ENCODE results near the gene JPH3. TPM values are rescaled to one million over a fixed set of nuclear protein-coding genes. Genes with fewer than 3 reads are reported as not detected.

Gene JPH3
- polyA plus RNA-seq, 3 donors, result not detected

GRCh38 chr16:87618216-87618615 is 15.9 kb downstream of the JPH3 start:
- H3K4me1 Mint-ChIP-seq, result no peaks in the 10 kb centered on the region
- Histone ChIP-seq H3K4me2 (replicated peaks; ENCODE audit: extremely low read depth, low read length, poor library complexity, severe bottlenecking) (no peak overlapping the region), H3K4me3 (replicated peaks in 1 of 3; ENCODE audit: low read depth in 2 of 3, low read length in 3 of 3) (no peak overlapping the region), H3K4me1 (ENCODE audit: control insufficient read depth in 1 of 2, insufficient read depth in 2 of 2, low read length in 2 of 2) (no peaks in the 10 kb centered on the region), H3K9ac (ENCODE audit: insufficient read depth, low read length, poor library complexity, severe bottlenecking) (no peak overlapping the region), H3K27ac (ENCODE audit: low read depth in 1 of 2, low read length in 2 of 2) (no peak overlapping the region), H3K36me3 (replicated peaks in 1 of 2; ENCODE audit: control insufficient read depth in 1 of 2, insufficient read depth in 2 of 2, low read length in 2 of 2) (no peaks in the 10 kb centered on the region), H3K27me3 (ENCODE audit: control insufficient read depth in 2 of 2, insufficient read depth in 2 of 2, low read length in 2 of 2) (no peaks in the 10 kb centered on the region), H3K9me3 (replicated peaks in 1 of 2; ENCODE audit: control insufficient read depth in 1 of 2, insufficient read depth in 1 of 2, low read length in 2 of 2) (no peaks in the 10 kb centered on the region), H4K20me1 (ENCODE audit: insufficient read depth, low read length) (no peaks in the 10 kb centered on the region), H3K79me2 (ENCODE audit: insufficient read depth, low read length) (no peaks in the 10 kb centered on the region), H2AFZ (ENCODE audit: insufficient read depth, low read depth, low read length, poor library complexity, severe bottlenecking) (no peak overlapping the region)
- TF ChIP-seq CTCF (IDR thresholded peaks at IDR 0.05), result no peak
- no peak for DNase-seq
- peaks cover 0 to under 1% (median 0%) of the 10 kb centered on the region in 7 donors for H3K9me3 Mint-ChIP-seq
- H3K36me3 Mint-ChIP-seq, result no peaks in the 10 kb centered on the region
- no peak overlapping the region for H3K4me3 Mint-ChIP-seq
- WGBS (ENCODE audit: insufficient coverage), result 80% methylated on average over 12 of the region's 12 CpGs
- H3K27me3 Mint-ChIP-seq (ENCODE audit: low read depth in 3 of 3), result peaks cover 13 to 28% (median 14%) of the 10 kb centered on the region in 3 donors
- intact Hi-C loops (cut with micrococcal nuclease), result no loop called here
- no peak overlapping the region for H3K27ac Mint-ChIP-seq

GRCh38 chr16:87619360-87620200 is 17.3 kb downstream of the JPH3 start:
- intact Hi-C loops (cut with micrococcal nuclease), result no loop called here
- peaks cover 13 to 28% (median 21%) of the 10 kb centered on the region in 3 donors for H3K27me3 Mint-ChIP-seq (ENCODE audit: low read depth in 3 of 3)
- 65% methylated on average over 26 of the region's 26 CpGs for WGBS (ENCODE audit: insufficient coverage)

More at GRCh38 chr16:87619360-87620200, 17.3 kb downstream of the JPH3 start:
- no peaks in the 10 kb centered on the region for H3K36me3 Mint-ChIP-seq
- H3K9me3 ChIP-seq (replicated peaks in 1 of 2; ENCODE audit: control insufficient read depth in 1 of 2, insufficient read depth in 1 of 2, low read length in 2 of 2), result no peaks in the 10 kb centered on the region
- H3K36me3 ChIP-seq (replicated peaks in 1 of 2; ENCODE audit: control insufficient read depth in 1 of 2, insufficient read depth in 2 of 2, low read length in 2 of 2), result no peaks in the 10 kb centered on the region
- no peaks in the 10 kb centered on the region for H3K79me2 ChIP-seq (ENCODE audit: insufficient read depth, low read length)
- no peaks in the 10 kb centered on the region for H3K4me1 ChIP-seq (ENCODE audit: control insufficient read depth in 1 of 2, insufficient read depth in 2 of 2, low read length in 2 of 2)
- no peak overlapping the region for H3K9ac ChIP-seq (ENCODE audit: insufficient read depth, low read length, poor library complexity, severe bottlenecking)
- no peak overlapping the region for H3K27ac ChIP-seq (ENCODE audit: low read depth in 1 of 2, low read length in 2 of 2)
- H3K27ac Mint-ChIP-seq, result no peak overlapping the region
- no peak overlapping the region for H3K4me2 ChIP-seq (replicated peaks; ENCODE audit: extremely low read depth, low read length, poor library complexity, severe bottlenecking)
- H3K4me3 Mint-ChIP-seq, result no peak overlapping the region
- H4K20me1 ChIP-seq (ENCODE audit: insufficient read depth, low read length), result no peaks in the 10 kb centered on the region
- H3K27me3 ChIP-seq (ENCODE audit: control insufficient read depth in 2 of 2, insufficient read depth in 2 of 2, low read length in 2 of 2), result no peaks in the 10 kb centered on the region
- no peak overlapping the region for H2AFZ ChIP-seq (ENCODE audit: insufficient read depth, low read depth, low read length, poor library complexity, severe bottlenecking)
- H3K9me3 Mint-ChIP-seq, result no peaks in the 10 kb centered on the region
- no peak for TF ChIP-seq CTCF (IDR thresholded peaks at IDR 0.05)
- DNase-seq, result no peak
- no peaks in the 10 kb centered on the region for H3K4me1 Mint-ChIP-seq
- H3K4me3 ChIP-seq (replicated peaks in 1 of 3; ENCODE audit: low read depth in 2 of 3, low read length in 3 of 3), result no peak overlapping the region
